ENCODE data around the gene SLC35A3.

GRCh38 chr1:99968214-99968613 lies 1.6 kb upstream of the SLC35A3 start:
- no peak for TF ChIP-seq EZH2 (optimal IDR thresholded peaks at IDR 0.05; ENCODE audit: low read depth, low read length)
- TF ChIP-seq CTCF (IDR thresholded peaks at IDR 0.05; ENCODE audit: low read length), result no peak
